Testis (tissue), 3 donors: ENCODE results near the gene PAPPA2. TPM values are rescaled to one million over a fixed set of nuclear protein-coding genes. Genes with fewer than 3 reads are reported as not detected.

Experiments used
- DNase-seq: peaks from one replicate; pipeline ENCODE4 v3.0.0-alpha.2; 2019
- H3K27ac ChIP-seq, 2 donors: fragments of 200-600 bp; sonication (generic); one replicate each; pipeline ENCODE4 v1.5.1; 2019
- H3K27me3 ChIP-seq: fragments of 200-600 bp; sonication (generic); one replicate; pipeline ENCODE4 v1.5.1; 2019
- H3K36me3 ChIP-seq: fragments of 200-600 bp; sonication (generic); one replicate; pipeline ENCODE4 v1.5.1; 2017; ENCODE audit warnings: low read depth; ENCODE audit errors: missing control alignments
- H3K4me1 ChIP-seq: fragments of 200-600 bp; sonication (generic); one replicate; pipeline ENCODE4 v1.5.1; 2019
- H3K4me3 ChIP-seq, 2 donors: fragments of 200-600 bp; sonication (generic); one replicate each; pipeline ENCODE4 v1.5.1; 2017 to 2019
- H3K9me3 ChIP-seq: fragments of 200-600 bp; sonication (generic); one replicate; pipeline ENCODE4 v1.5.1; 2017
- CTCF ChIP-seq, 3 experiments: fragments of 450-650 bp in 2 of 3; fragments of 200-600 bp in 1 of 3; sonication (generic) in 1 of 3; IDR thresholded peaks; one replicate each; pipeline ENCODE4 v1.5.1; 2016 to 2019; ENCODE audit warnings: antibody characterized with exemption in 3 of 3, mild to moderate bottlenecking in 2 of 3, moderate library complexity in 1 of 3
- POLR2A ChIP-seq: fragments of 450-650 bp; IDR thresholded peaks from one replicate; pipeline ENCODE4 v1.6.1; 2017; ENCODE audit warnings: antibody characterized with exemption, mild to moderate bottlenecking, moderate library complexity
- WGBS, 2 donors: methylation state at CpG; one replicate each; pipeline ENCODE4 v1.1.5; 2018; 5-methylcytosine and 5-hydroxymethylcytosine counted together
- intact Hi-C: fragments of 100-400 bp; cut with DNase I; formaldehyde crosslinking; loops from one replicate; pipeline ENCODE4 v1.15.1; 2023; ENCODE audit warnings: low total_unique reads
- polyA plus RNA-seq: library from polyadenylated mRNA; stranded (reverse); fragments of 350-450 nt; fragmentation: Illumina TruSeq; extraction: RNeasy Lipid Tissue Mini Kit (QIAGEN cat#74804); gene quantifications from one replicate; pipeline ENCODE4 v1.2.3, GENCODE V29; 2014; ENCODE audit warnings: low read depth, low replicate concordance; ENCODE audit not compliant: insufficient read depth
- total RNA-seq, 2 donors: library from RNA; depleted of rRNA; stranded (reverse); fragments of >200 nt; gene quantifications; one replicate each; pipeline ENCODE4 v1.2.3, GENCODE V29; 2016

The PAPPA2 gene
- total and polyA plus RNA-seq, 3 donors from 2014 or later: 0.80 to 2.2 (median 2.2) TPM

DNA sequence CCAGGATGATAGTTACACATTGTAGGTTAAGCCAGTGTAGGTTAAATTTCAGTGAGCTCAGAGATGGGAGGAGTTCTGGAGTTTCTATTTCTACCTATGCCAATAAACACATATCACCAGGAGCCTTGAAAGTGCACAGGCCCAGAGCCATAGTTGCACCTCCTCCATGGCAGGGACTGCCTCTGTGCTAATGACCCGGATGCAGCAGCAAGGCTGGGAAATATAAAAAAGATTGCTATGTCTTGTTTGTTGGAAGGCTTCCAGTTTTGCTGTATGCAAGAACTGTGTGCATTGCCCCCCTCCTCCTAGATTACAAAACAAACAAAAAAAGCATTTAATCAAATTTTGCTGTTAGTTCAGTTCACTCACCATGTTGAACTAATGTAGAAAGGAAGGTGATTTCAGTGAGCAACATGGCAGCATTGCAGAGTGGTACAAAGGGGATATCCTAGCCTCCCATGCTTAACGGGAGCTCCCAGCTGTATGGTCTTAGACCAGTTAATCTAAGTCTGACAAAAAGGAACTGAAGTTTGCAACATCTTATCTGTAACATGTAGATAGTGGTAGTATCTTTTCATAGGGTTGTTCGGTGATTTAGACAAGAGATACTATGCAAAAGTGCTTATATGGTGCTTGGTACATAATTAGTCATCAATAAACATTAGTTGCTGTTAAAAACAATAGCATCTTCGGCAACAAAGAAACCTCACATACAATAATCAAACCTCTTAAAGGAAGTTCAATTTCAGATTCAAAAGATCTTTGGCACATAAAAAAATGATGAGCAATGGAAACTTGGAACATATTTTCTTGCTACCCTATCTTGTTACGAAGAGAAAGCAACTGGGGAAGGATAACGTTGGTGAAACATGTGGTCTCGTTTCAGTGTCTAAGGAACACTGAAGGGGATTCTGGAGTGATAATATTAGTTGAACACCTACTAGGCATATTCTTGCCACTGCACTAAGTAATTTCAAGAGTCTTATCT lies 392.1 kb downstream of the PAPPA2 start:
- H3K27me3 ChIP-seq: no peaks in the 10 kb centered on the region
- H3K9me3 ChIP-seq: no peaks in the 10 kb centered on the region
- no peak overlapping the region for H3K4me3 ChIP-seq
- WGBS, 2 donors: 71 to 73% methylated on average over 7 of the region's 7 CpGs
- no peaks in the 10 kb centered on the region for H3K36me3 ChIP-seq
- no peak for DNase-seq
- TF ChIP-seq POLR2A (no peak), CTCF (IDR thresholded peaks at IDR 0.05) (no peak)
- H3K27ac ChIP-seq: no peak overlapping the region
- H3K4me1 ChIP-seq: no peaks in the 10 kb centered on the region
- intact Hi-C loops: no loop called here

- H3K9me3 ChIP-seq: no peaks in the 10 kb centered on the region
- no peak overlapping the region for H3K4me3 ChIP-seq
- TF ChIP-seq CTCF (IDR thresholded peaks at IDR 0.05) (no peak), POLR2A (no peak)
- H3K27ac ChIP-seq: no peak overlapping the region
- H3K36me3 ChIP-seq: no peaks in the 10 kb centered on the region
- 52 to 73% methylated on average over 4 of the region's 4 CpGs for WGBS, 2 donors
- H3K4me1 ChIP-seq: no peaks in the 10 kb centered on the region
- no peaks in the 10 kb centered on the region for H3K27me3 ChIP-seq
- DNase-seq: no peak
- intact Hi-C loops: no loop called here
Observed at GRCh38 chr1:176857632-176858031, 394.7 kb downstream of the PAPPA2 start.

- Histone ChIP-seq H3K27ac (no peak overlapping the region), H3K9me3 (no peaks in the 10 kb centered on the region), H3K36me3 (no peaks in the 10 kb centered on the region), H3K4me1 (no peaks in the 10 kb centered on the region), H3K4me3 (no peak overlapping the region), H3K27me3 (no peaks in the 10 kb centered on the region)
- no peak for DNase-seq
- WGBS, 2 donors: 64 to 68% methylated on average over 4 of the region's 4 CpGs
- no peak for TF ChIP-seq POLR2A
- TF ChIP-seq CTCF (IDR thresholded peaks at IDR 0.05): no peak
- intact Hi-C loops: no loop called here
Observed at GRCh38 chr1:176858433-176858916, 395.5 kb downstream of the PAPPA2 start.

- WGBS, 2 donors: 87 to 88% methylated on average over 4 of the region's 4 CpGs
- DNase-seq: no peak
- intact Hi-C loops: no loop called here
Observed at GRCh38 chr1:176863613-176864012, 400.6 kb downstream of the PAPPA2 start.

More at GRCh38 chr1:176863613-176864012, 400.6 kb downstream of the PAPPA2 start:
- H3K36me3 ChIP-seq: no peaks in the 10 kb centered on the region
- no peak overlapping the region for H3K4me3 ChIP-seq
- no peaks in the 10 kb centered on the region for H3K9me3 ChIP-seq
- H3K27ac ChIP-seq: no peak overlapping the region
- H3K27me3 ChIP-seq: no peaks in the 10 kb centered on the region
- TF ChIP-seq CTCF (IDR thresholded peaks at IDR 0.05) (no peak), POLR2A (no peak)
- no peaks in the 10 kb centered on the region for H3K4me1 ChIP-seq
